Measurements from ENCODE around the gene YDJC. TPM values are rescaled to one million over a fixed set of nuclear protein-coding genes. Genes with fewer than 3 reads are reported as not detected.
A peak's percentile ranks its signal among the peaks of the same experiment; 100 is the strongest.

YDJC gene
- total RNA-seq, 2 donors from 2014 or later, result 45.7 to 63.0 TPM

DNA sequence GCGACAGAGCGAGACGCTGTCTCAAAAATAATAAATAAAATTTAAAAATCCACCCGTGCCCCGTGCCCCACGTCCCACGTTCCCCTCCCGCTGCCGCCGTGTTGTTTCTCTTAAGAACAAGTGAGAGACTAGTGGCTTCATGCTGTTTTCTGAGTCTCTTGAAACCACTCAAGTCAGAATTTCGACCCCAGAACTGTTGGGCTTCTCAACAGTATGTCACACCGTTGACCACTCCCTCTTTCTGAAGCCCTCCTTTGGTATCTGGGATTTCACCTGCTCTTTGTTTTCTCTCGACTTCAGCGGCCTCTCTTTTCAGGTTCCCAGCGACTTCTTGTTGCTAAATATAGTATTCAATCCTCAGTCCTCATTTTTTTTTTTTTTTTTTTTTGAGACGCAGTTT is 37.0 kb upstream of the YDJC start:
- H3K4me3 ChIP-seq, result peak overlapping the region; percentile 40 to 74
- H3K9me3 ChIP-seq, result no peaks in the 10 kb centered on the region
- TF ChIP-seq POLR2A (IDR thresholded peaks at IDR 0.05), result no peak
- TF ChIP-seq, protein P1, sequence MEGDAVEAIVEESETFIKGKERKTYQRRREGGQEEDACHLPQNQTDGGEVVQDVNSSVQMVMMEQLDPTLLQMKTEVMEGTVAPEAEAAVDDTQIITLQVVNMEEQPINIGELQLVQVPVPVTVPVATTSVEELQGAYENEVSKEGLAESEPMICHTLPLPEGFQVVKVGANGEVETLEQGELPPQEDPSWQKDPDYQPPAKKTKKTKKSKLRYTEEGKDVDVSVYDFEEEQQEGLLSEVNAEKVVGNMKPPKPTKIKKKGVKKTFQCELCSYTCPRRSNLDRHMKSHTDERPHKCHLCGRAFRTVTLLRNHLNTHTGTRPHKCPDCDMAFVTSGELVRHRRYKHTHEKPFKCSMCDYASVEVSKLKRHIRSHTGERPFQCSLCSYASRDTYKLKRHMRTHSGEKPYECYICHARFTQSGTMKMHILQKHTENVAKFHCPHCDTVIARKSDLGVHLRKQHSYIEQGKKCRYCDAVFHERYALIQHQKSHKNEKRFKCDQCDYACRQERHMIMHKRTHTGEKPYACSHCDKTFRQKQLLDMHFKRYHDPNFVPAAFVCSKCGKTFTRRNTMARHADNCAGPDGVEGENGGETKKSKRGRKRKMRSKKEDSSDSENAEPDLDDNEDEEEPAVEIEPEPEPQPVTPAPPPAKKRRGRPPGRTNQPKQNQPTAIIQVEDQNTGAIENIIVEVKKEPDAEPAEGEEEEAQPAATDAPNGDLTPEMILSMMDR (IDR thresholded peaks at IDR 0.05), result no peak
- intact Hi-C loops (cut with DNase I), result no loop called here
- H3K36me3 ChIP-seq (replicated peaks in 1 of 2; ENCODE audit: insufficient read depth in 1 of 2, low read depth in 2 of 2), result peaks cover 0 to 5% of the 10 kb centered on the region in 2 donors
- DNase-seq (no peak), ATAC-seq (no peak)
- WGBS, 2 donors, result 35 to 48% methylated on average over 16 of the region's 16 CpGs
- H3K4me1 ChIP-seq, result peaks cover 23% of the 10 kb centered on the region
- H3K27ac ChIP-seq, result peak overlapping the region; percentile 87 to 95 (median 92)
- no peaks in the 10 kb centered on the region for H3K27me3 ChIP-seq

DNA sequence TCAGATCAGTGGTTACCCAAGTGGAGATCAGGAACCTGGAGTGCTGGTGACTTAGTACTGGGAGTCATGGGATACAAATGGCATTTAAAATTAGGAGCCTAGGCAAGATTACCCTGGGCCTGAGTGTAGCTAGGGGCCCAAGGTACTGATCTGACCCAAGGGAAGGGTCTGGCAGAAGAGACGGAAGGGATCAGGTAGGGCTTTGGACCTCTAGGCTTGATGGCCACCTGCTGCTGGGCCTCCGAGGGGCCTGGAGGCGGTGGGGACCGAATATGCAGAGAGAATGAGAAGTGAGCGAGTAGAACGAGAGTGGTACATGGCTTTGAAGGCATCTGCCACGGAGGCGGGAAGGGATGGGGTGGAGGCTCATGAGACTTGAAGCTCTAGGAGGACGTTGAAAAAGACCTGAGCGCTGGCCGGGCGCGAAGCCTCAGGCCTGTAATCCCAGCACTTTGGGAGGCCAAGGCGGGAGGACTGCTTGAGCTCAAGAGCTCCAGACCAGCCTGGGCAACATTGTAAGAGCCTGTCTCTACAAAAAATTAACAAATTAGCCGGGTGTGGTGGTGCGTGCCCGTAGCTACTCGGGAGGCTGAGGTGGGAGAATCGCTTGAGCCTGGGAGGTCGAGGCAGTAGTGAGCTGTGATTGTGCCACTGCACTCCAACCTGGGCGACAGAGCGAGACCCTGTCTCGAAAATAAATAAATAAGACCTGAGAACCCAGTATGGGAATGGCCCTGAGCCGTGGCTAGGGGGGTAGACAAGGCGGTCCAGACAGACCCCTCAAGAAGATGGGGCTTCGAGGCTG is 35.4 kb upstream of the YDJC start:
- H3K4me3 ChIP-seq, result peak overlapping the region in 1 of 2 donors; percentile 40

DNA sequence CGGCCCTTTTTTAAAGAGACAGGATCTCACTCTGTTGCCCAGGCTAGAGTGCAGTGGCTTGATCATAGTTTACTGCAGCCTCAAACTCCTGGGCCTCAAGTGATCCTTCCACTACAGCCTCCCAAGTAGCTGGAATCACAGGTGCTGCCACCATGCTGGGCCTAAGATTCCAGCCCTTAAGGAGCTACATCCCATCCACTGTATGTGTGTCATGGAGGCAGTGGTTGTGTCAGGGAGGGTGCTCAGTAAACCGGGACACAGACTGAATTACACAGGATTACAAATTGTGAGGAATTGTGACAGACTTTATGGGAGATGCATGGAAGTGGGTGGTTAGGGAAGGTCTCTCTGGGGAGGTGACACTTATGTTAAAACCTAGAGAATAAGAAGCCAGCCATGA is 33.9 kb upstream of the YDJC start:
- intact Hi-C loops (cut with DNase I), result no loop called here
- no peaks in the 10 kb centered on the region for H3K9me3 ChIP-seq
- no peaks in the 10 kb centered on the region for H3K27me3 ChIP-seq
- no peak overlapping the region for H3K4me3 ChIP-seq
- H3K27ac ChIP-seq, result no peak overlapping the region
- H3K36me3 ChIP-seq (replicated peaks in 1 of 2; ENCODE audit: insufficient read depth in 1 of 2, low read depth in 2 of 2), result no peaks in the 10 kb centered on the region
- no peak for TF ChIP-seq POLR2A (IDR thresholded peaks at IDR 0.05)
- TF ChIP-seq, protein P1 (IDR thresholded peaks at IDR 0.05), result no peak
- peaks cover 23% of the 10 kb centered on the region for H3K4me1 ChIP-seq
- DNase-seq (no peak), ATAC-seq (no peak)
- 85 to 95% methylated on average over 2 of the region's 2 CpGs for WGBS, 2 donors

More for the DNA sequence above, 35.4 kb upstream of the YDJC start:
- TF ChIP-seq POLR2A (IDR thresholded peaks at IDR 0.05), result no peak
- TF ChIP-seq, protein P1 (IDR thresholded peaks at IDR 0.05), result no peak
- 69 to 71% methylated on average over 25 to 26 of the region's 26 CpGs for WGBS, 2 donors
- Histone ChIP-seq H3K4me1 (peaks cover 23% of the 10 kb centered on the region), H3K9me3 (no peaks in the 10 kb centered on the region), H3K27ac (peak overlapping the region; percentile 87 to 95 (median 92)), H3K27me3 (no peaks in the 10 kb centered on the region), H3K36me3 (replicated peaks in 1 of 2; ENCODE audit: insufficient read depth in 1 of 2, low read depth in 2 of 2) (no peaks in the 10 kb centered on the region)
- intact Hi-C loops (cut with DNase I), result no loop called here
- no peak for ATAC-seq
- DNase-seq, result no peak

DNA sequence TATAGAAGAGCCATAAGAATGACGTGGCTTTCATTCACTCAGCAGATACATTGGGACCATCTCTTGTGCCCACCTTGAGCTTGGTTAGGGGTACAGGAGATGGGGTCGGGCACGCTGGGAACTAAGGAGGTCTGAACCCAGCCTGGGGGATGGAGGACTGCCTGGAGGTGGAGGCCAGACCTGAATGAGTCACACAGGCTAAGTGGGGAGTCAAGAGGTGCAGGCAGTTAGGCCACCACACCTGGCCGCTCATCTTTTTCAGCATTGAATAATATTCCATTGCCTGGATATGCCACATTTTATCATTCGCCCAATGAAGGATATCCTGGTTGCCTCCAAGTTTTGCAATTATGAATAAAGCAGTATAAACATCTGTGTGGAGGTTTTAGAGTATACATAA is 32.2 kb upstream of the YDJC start:
- Histone ChIP-seq H3K9me3 (no peaks in the 10 kb centered on the region), H3K27ac (no peak overlapping the region), H3K4me3 (no peak overlapping the region), H3K27me3 (no peaks in the 10 kb centered on the region), H3K4me1 (peaks cover 20% of the 10 kb centered on the region), H3K36me3 (replicated peaks in 1 of 2; ENCODE audit: insufficient read depth in 1 of 2, low read depth in 2 of 2) (no peaks in the 10 kb centered on the region)
- no peak for DNase-seq
- 91 to 92% methylated on average over 5 of the region's 5 CpGs for WGBS, 2 donors
- intact Hi-C loops (cut with DNase I), result no loop called here
- no peak for TF ChIP-seq POLR2A (IDR thresholded peaks at IDR 0.05)
- TF ChIP-seq, protein P1 (IDR thresholded peaks at IDR 0.05), result no peak
- ATAC-seq, result no peak

DNA sequence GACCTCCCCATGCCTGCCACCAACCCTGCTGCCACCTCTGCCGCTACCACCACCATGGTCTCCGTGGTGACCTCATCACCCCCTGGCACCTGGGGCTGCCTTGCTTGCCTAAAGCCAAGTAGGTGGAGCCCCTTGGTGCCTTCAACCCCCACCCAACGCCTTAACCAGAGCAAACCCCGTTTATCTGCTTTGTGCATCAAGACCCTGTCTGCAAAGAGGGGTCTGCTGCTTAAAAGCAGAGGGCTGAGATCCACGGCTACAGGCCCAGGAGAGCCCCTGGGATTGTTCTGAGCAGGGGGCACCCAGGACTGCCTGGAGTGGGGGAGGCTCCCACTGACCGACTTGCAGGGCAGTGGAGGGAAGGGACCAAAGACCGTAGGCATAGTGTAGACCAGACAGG is 31.1 kb upstream of the YDJC start:
- no peaks in the 10 kb centered on the region for H3K27me3 ChIP-seq
- no peak overlapping the region for H3K4me3 ChIP-seq
- ATAC-seq (no peak), DNase-seq (no peak)
- no peaks in the 10 kb centered on the region for H3K36me3 ChIP-seq (replicated peaks in 1 of 2; ENCODE audit: insufficient read depth in 1 of 2, low read depth in 2 of 2)
- H3K9me3 ChIP-seq, result no peaks in the 10 kb centered on the region
- H3K27ac ChIP-seq, result no peak overlapping the region
- WGBS, 2 donors, result 79 to 81% methylated on average over 6 to 7 of the region's 7 CpGs
- peaks cover 17% of the 10 kb centered on the region for H3K4me1 ChIP-seq
- intact Hi-C loops (cut with DNase I), result no loop called here
- TF ChIP-seq POLR2A (IDR thresholded peaks at IDR 0.05), result no peak
- TF ChIP-seq, protein P1 (IDR thresholded peaks at IDR 0.05), result no peak
